ENCODE results near the gene SP9.

The SP9 gene

DNA sequence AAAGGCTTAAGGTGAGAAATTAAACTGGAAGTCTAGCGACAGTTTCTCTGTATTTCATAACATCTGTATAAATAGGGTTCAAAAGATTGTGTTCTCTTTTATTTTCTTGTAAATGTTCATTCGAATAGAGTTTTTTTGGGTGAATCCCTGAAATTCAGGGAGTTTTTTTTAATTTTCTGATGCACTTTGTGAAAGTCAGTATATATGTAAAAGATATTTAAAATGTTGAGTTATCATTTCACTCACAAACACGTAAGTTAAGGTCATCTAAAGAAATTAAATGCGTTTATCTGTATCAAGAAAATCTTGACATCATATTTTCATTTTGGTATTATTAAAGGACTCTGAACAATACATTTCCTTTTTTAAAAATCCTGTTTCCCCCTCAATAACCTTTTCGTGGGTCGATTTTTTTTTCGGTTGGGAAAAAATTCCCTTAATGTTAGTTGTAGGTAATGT, 3.4 kb downstream of the SP9 start:
- Mint-ChIP-seq H3K27me3 (peaks cover 7% of the 10 kb centered on the region), H3K4me3 (no peak overlapping the region)
- no peak for ATAC-seq (ENCODE audit: low read depth)

DNA sequence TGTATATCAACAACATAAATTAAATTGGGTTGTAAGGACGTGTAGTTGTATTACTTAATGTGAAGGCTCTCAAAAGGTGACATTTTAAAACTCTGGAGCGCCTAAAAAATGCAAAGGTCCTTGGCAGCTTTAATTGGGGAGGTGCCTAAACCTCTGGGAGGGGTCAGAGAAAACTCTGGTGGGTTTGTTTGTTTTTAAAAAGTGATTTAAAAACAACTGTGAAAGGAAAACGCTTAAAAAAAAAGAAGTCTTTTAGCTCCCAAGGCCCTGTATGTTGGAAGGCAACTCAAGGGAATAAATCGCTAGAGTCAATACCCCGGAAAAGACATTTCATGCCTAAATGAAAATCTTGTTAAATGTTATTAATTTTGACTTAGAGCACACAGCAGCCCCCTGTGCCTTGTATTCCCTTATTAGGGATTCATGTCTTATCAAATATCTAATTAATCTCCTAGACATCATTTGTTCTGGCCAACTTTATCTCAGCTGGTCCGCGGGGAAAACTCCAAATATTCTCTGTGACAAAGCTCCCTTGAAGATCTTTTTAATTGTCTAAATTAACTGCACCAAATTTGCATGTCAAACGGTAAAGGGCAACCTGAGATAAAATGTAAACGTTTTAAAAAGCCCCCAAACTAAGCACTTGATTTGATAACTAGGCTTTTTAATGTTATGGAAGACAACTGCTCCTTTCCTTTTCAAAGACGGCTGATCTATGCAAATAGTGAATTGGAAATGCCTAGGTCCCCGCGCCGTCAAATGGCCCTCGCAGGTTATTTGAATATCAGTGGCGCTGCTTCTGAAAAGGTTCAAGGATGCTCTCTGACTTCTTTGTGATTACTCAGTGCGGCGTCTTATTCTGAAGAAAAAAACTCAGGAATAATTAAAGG, 4.2 kb downstream of the SP9 start:
- Mint-ChIP-seq H3K27me3 (peaks cover 11% of the 10 kb centered on the region), H3K36me3 (no peaks in the 10 kb centered on the region), H3K27ac (no peak overlapping the region), H3K9me3 (no peaks in the 10 kb centered on the region), H3K4me3 (no peak overlapping the region), H3K4me1 (peaks cover 14% of the 10 kb centered on the region)
- DNase-seq (ENCODE audit: low spot score in 2 of 2) (no peak), ATAC-seq (ENCODE audit: low read depth) (no peak)

More for the DNA sequence above, 3.4 kb downstream of the SP9 start:
- Mint-ChIP-seq H3K36me3 (no peaks in the 10 kb centered on the region), H3K9me3 (no peaks in the 10 kb centered on the region), H3K4me1 (peaks cover 12% of the 10 kb centered on the region), H3K27ac (peak overlapping the region; percentile 82)
- DNase-seq (ENCODE audit: low spot score in 2 of 2), result no peak

DNA sequence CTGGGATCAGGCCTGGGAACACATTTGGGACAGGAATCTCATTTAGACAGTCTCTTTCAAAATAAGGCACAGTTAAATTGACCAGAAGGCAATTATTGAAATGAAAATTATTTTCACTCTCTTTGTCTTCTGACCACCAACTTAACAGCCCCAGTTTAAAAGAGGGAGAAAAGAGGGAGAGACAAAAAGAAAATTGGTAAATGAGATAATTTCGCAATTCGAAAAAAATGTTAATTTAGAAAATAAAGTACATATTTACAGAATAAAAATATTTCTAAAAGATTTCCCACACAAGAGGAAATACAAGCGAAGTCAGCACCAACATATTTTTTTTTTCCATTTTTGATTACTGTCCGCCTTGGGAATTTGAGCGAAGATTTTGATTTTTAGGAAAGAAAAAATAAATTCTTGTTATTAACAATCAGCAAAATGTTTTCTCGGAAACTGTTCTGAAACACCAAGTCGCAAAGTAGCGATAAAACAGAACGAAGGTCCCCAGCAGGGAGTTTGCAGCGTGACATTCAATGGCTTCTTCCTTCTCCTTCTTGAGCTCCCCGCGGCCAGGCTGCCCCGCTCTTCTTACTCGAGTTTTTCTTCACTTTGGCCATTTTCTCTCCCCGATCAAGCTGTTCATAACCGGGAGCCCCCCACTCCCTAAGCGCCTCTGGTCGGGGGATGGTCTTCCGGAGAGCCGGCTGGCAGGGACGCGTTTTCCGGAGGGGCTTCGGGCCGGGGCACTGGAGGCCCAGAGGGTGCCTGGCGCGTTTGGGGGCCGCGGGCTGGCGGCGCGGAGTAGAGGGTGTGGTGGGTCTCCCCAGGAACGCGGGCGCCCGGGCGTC, 5.0 kb downstream of the SP9 start:
- Mint-ChIP-seq H3K4me1 (peaks cover 17% of the 10 kb centered on the region), H3K27me3 (peaks cover 15% of the 10 kb centered on the region), H3K27ac (peak overlapping the region; percentile 76), H3K4me3 (no peak overlapping the region), H3K36me3 (no peaks in the 10 kb centered on the region), H3K9me3 (no peaks in the 10 kb centered on the region)
- DNase-seq (ENCODE audit: low spot score in 2 of 2) (peak in 1 of 2 donors; percentile 16), ATAC-seq (ENCODE audit: low read depth) (no peak)

DNA sequence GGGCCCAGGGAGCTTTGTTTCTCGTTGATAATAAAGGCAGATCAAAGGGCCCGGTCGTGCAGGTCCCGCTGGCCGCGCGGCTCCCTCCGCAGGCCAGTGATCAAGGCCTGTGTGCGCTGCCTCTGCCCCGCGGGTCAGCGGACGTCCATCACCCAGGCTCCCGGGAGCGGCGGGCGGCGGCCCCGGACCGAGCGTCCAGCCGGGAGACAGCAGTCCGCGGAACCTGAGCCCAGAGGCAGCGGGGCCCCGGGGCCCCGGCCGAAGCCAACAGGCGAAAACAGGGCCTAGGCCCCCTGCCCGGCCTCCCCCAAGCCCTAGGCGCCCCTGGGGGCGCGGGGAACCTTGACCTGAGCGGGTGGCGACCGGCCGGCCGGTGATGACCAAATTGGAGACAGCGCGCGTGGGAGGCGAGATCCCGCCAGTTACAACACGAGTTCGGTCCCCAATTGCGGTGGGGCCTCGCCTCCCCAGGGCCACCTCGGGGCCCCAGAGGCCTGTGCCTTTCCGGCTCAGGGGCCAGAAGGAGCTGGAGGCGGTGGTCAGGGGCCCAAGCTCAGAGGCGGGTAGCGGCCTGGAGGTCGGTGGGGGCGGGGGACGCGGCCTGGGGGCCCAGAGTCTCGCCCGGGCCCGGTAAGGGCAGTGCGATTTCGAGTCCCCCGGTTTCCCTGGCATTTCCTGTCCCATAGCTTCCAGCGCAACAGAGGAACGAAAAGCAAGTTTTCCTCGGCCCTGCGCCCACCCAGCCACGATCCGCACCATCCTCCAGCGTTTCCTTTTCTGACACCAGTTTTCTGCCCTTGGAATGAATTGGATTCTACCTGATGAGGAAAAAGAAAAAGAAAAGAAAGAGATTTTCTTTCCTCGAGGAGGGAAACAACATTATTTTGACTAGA, 5.9 kb downstream of the SP9 start:
- H3K9me3 Mint-ChIP-seq, result no peaks in the 10 kb centered on the region
- H3K4me3 Mint-ChIP-seq, result no peak overlapping the region
- H3K36me3 Mint-ChIP-seq, result no peaks in the 10 kb centered on the region
- DNase-seq (ENCODE audit: low spot score in 2 of 2) (peak in 1 of 2 donors; percentile 4), ATAC-seq (ENCODE audit: low read depth) (no peak)
- H3K27me3 Mint-ChIP-seq, result peaks cover 16% of the 10 kb centered on the region
- H3K27ac Mint-ChIP-seq, result peak overlapping the region; percentile 85
- peaks cover 15% of the 10 kb centered on the region for H3K4me1 Mint-ChIP-seq

DNA sequence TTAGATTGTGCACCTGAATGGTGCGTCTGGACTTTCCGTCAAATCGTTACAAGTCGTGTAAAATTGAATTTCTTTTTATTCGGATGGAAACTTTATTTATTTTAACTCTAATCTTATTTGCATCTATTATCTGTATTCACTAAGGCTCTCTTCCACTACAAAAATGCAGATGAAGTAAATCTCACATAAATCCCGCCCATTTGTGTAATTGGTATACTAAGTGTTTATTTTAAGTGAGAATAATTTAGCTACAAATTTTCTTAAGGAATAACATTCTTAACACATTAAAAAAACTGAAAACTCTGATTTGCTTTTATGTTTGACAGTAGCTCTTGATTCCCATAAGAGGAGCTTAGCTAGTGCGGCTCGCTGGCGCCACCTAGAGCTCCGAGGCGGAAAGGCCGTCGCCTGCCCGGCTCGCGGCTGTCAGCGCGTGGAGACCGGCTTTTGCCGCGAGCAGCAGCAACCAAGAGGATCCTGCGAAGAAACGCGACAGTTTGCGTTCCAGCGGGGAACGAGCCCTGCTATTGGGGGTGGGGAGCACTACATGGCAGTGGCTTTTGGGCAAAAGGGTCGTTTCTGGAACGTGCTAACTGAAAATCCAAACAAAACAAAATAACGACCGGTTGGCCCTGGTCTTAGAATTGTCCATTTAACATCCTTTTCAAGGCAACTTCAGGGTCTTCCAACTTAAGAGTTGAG, 6.7 kb downstream of the SP9 start:
- DNase-seq (ENCODE audit: low spot score in 2 of 2) (peak; percentile 90 to 93), ATAC-seq (ENCODE audit: low read depth) (peak; percentile 70)
- Mint-ChIP-seq H3K27ac (peak overlapping the region; percentile 85), H3K9me3 (no peaks in the 10 kb centered on the region), H3K4me3 (peak overlapping the region; percentile 75), H3K4me1 (peaks cover 15% of the 10 kb centered on the region), H3K27me3 (peaks cover 16% of the 10 kb centered on the region), H3K36me3 (no peaks in the 10 kb centered on the region)

DNA sequence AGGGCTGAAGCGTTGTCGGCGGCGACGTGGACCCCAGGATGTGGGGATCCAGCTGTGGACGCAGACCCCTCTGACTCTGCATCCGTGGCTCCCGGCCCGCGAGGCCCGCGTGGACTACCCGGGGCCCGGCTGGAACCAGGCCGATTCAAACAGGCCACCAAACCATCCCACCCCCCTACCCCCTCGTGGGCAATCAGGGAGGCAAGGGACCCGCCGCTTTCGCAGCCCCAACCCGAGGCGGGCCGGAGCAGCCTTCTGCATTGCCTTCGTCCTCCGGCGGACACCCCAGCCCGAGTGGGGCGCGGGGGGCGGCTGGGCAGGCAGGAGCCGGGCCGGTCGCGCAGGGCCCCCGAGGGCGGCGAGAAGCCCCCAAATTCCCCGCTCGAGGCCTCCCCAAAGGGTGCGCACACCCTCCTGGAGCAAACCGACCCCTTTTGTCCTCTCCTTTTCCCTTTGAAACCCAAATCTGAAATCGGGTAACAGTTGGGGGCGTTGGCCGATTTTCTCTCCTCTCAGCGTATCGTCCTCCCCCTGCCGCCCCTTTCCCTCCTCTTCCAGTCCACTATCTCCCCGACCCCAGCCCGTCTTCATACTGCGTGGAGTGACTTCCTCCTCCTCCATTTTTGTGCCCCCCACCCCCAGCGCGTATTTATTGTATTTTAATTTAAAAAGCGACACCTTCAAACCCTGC, 7.4 kb downstream of the SP9 start:
- peaks cover 15% of the 10 kb centered on the region for H3K4me1 Mint-ChIP-seq
- DNase-seq (ENCODE audit: low spot score in 2 of 2), result peak in 1 of 2 donors; percentile 4
- no peaks in the 10 kb centered on the region for H3K9me3 Mint-ChIP-seq
- ATAC-seq (ENCODE audit: low read depth), result peak; percentile 10
- no peak overlapping the region for H3K27ac Mint-ChIP-seq
- H3K36me3 Mint-ChIP-seq, result peaks cover 3% of the 10 kb centered on the region
- peaks cover 16% of the 10 kb centered on the region for H3K27me3 Mint-ChIP-seq
- peak overlapping the region; percentile 25 for H3K4me3 Mint-ChIP-seq

DNA sequence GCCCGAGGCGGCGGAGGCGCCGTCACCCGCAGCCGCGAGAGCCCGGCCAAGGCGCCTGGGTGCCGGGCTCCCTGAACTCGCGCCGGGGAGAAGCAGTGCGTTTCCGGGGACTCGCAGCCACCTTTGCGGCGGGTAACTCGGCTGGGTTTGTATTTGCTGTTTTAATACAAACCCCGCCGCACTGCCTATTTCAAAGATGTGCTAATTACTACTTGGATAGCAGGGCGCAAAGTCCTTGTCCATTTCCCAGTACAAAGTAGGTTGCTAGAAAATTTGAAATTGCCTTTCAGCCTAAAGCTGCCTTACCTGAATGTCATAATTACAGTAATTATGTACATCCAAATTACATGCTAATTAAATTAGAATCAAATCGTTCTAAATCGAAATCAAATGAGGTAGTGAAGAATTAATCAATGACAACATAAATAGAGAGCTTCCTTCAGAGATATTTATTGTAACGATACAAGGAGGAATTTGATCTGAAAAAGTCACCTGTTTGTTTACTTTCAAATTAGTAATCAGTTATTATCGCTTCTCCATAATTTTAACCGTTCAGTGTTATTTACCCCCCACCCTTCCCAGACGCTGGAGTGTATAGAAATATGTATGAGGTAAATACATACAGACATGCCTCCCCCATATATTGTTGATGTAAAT, 8.1 kb downstream of the SP9 start:
- ATAC-seq (ENCODE audit: low read depth) (no peak), DNase-seq (ENCODE audit: low spot score in 2 of 2) (peak in 1 of 2 donors; percentile 13)
- peaks cover 3% of the 10 kb centered on the region for H3K36me3 Mint-ChIP-seq

DNA sequence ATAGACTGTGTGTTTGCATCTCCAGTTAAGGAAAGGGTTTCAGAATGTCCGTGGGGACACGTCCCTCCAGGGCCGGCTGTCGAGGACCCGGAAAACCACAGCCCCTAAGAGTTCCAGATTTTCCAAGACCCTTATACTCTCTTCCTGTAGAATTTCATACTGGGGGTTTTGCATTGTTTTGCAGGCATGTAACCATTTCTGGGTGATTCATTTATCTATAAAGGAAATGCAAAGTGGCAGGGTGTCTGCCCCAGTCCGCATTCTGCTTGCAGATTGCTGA, 8.5 kb downstream of the SP9 start:
- DNase-seq (ENCODE audit: low spot score in 2 of 2), result peak in 1 of 2 donors; percentile 3
- H3K9me3 Mint-ChIP-seq, result no peaks in the 10 kb centered on the region
- no peak overlapping the region for H3K4me3 Mint-ChIP-seq
- no peak overlapping the region for H3K27ac Mint-ChIP-seq
- peaks cover 16% of the 10 kb centered on the region for H3K27me3 Mint-ChIP-seq
- peaks cover 11% of the 10 kb centered on the region for H3K4me1 Mint-ChIP-seq
- peaks cover 4% of the 10 kb centered on the region for H3K36me3 Mint-ChIP-seq
- ATAC-seq (ENCODE audit: low read depth), result no peak

More for the DNA sequence above, 8.1 kb downstream of the SP9 start:
- Mint-ChIP-seq H3K9me3 (no peaks in the 10 kb centered on the region), H3K27me3 (peaks cover 16% of the 10 kb centered on the region), H3K4me3 (no peak overlapping the region), H3K4me1 (peaks cover 12% of the 10 kb centered on the region), H3K27ac (no peak overlapping the region)

DNA sequence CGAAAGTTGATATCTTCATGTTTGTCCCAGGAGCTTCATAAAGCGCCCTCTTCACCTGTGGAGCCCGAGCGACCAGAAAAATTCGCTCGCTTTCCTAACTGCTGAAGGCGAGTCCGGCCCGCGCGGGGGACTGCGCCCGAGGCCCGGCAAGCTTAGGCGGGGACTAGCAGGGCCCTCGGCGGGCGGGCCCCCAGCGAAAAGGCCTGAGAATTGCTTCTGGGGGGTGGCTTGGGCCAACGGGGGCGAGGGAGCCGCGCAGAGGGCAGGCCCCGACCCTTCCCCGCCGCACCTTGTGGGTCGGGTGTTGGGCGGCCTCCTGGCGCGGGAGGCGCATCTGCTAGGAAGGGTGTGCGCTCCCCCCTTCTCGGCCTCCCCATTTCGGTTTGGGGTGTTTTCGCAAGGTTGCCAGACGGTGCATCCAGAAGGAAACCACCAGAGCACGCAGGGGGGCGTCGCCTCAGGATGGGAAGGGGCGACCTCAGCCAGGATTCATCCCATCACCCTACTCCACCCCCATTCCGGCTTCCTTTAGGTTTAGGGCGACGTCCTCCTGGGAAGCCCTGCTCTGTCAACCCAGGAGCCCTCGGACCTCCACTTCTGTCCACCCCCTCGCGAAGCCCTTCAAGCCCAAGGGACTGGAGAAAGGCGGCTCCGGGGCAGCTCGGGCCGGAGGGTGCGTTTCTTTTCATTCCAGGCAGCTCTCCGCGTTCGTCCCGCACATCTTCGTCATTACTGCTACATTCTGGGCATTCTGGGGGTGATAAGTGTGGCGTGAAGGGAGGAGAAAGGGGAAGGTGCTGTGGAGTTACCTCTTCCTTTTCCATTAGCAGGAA, 9.1 kb downstream of the SP9 start:
- H3K36me3 Mint-ChIP-seq, result peaks cover 9% of the 10 kb centered on the region
- peaks cover 16% of the 10 kb centered on the region for H3K27me3 Mint-ChIP-seq
- no peak overlapping the region for H3K27ac Mint-ChIP-seq
- DNase-seq (ENCODE audit: low spot score in 2 of 2) (peak in 1 of 2 donors; percentile 4), ATAC-seq (ENCODE audit: low read depth) (no peak)
- no peak overlapping the region for H3K4me3 Mint-ChIP-seq
- H3K4me1 Mint-ChIP-seq, result peaks cover 11% of the 10 kb centered on the region
- H3K9me3 Mint-ChIP-seq, result no peaks in the 10 kb centered on the region

DNA sequence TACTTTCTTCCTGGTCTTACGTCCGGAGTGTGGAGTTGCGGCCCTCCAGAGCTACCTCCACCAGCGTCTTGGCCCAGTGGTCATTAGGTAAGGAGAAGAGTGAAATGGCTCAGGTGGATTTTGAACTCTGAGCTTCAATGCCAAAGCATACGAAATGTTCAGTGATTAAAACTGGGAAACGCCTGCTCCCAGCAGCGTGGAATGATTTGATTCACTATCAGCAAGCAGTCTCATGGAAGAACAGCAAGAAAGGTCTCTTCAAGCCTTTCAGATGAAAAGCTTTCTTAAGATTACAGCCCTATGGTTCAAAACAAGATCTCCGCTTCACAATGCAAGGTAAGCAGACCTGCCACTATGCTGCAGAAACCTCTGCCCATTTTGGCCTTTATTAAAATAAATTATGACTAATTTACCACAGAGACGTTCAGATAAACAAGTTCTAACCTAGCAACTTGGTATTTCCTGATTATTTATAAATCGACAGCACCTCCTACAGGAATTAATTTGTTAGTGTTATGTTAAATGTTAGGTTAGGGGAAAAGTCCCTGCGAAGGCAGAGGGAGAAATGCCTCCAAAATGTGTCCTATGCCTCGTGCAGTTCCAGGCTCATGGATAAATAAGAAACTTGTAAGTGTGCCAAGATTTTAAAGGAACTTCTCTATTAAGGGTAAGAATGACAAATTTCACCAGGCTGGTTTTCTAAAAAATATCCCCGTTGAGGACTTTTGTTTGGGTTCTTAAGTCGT, 10.1 kb downstream of the SP9 start:
- H3K36me3 Mint-ChIP-seq, result peaks cover 12% of the 10 kb centered on the region
- peaks cover 16% of the 10 kb centered on the region for H3K27me3 Mint-ChIP-seq
- H3K4me1 Mint-ChIP-seq, result peaks cover 11% of the 10 kb centered on the region
- H3K4me3 Mint-ChIP-seq, result no peak overlapping the region
- no peak overlapping the region for H3K27ac Mint-ChIP-seq
- ATAC-seq (ENCODE audit: low read depth) (peak; percentile 23), DNase-seq (ENCODE audit: low spot score in 2 of 2) (peak in 1 of 2 donors; percentile 15)
- no peaks in the 10 kb centered on the region for H3K9me3 Mint-ChIP-seq

DNA sequence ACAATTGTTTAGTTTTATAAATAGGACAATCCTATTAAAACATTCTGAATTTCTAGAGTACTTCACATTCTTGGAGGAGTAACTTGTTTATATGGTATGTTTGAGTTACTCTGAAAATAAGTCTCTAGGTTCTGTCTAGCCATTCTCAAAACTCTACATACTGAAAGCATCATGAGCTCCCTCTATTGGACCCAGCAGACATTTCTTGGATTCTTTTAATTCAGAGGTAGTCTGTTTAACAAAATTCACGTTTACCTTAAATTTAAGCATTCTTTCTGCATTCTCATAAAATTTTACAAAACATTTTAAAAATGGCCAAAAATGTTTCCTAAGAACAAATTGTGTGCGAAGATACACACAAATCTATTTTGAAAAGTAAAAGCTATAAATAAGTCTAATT, 15.3 kb downstream of the SP9 start:
- Mint-ChIP-seq H3K27me3 (peaks cover 1% of the 10 kb centered on the region), H3K4me3 (no peak overlapping the region), H3K27ac (no peak overlapping the region), H3K4me1 (no peaks in the 10 kb centered on the region), H3K9me3 (no peaks in the 10 kb centered on the region), H3K36me3 (peaks cover 21% of the 10 kb centered on the region)
- DNase-seq (ENCODE audit: low spot score in 2 of 2) (no peak), ATAC-seq (ENCODE audit: low read depth) (no peak)
